ENCODE results near the gene NOX5. TPM values are rescaled to one million over a fixed set of nuclear protein-coding genes. Genes with fewer than 3 reads are reported as not detected.

The NOX5 gene
- total and polyA plus RNA-seq, 4 experiments from 2014 or later = 0.06 to 0.08 TPM; not detected in 2

DNA sequence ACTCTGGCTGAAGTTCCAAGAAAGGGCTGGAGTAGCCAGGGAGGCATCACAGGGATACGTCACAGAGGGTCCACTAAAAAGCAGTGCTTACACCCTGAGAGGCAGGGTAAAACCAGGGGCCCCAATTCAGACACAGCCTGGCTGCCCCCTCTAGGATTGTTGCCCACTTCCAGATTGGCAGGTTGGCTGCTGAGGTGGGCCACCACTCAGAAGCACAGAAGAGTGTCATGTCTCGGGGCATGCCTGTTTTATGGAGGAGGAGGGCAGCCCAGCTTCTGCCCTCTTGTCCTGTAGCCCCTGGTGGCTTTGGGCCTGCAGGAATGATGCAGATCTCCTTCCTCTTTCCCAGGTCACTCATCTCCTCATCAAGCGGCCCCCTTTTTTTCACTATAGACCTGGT, 24.0 kb downstream of the NOX5 start:
- H3K36me3 Mint-ChIP-seq = no peaks in the 10 kb centered on the region
- Histone ChIP-seq H3K9me3 (ENCODE audit: control insufficient read depth in 1 of 2, low read length in 2 of 2) (no peaks in the 10 kb centered on the region), H3K4me3 (ENCODE audit: low read length in 2 of 2) (no peak overlapping the region), H3K36me3 (ENCODE audit: insufficient read depth, low read length) (no peaks in the 10 kb centered on the region), H3K4me1 (ENCODE audit: insufficient read depth, low read length) (no peaks in the 10 kb centered on the region), H3K27ac (ENCODE audit: low read depth, low read length) (no peak overlapping the region), H3K27me3 (ENCODE audit: insufficient read depth, low read length) (no peaks in the 10 kb centered on the region)
- ChIA-PET POLR2A (ENCODE audit: partially characterized antibody) (no interaction called here), CTCF (ENCODE audit: partially characterized antibody) (no interaction called here)
- H3K4me1 Mint-ChIP-seq = no peaks in the 10 kb centered on the region
- peaks cover 12 to 15% of the 10 kb centered on the region in 2 donors for H3K27me3 Mint-ChIP-seq
- intact Hi-C loops (cut with micrococcal nuclease) = no loop called here
- H3K9me3 Mint-ChIP-seq = no peaks in the 10 kb centered on the region
- H3K27ac Mint-ChIP-seq = no peak overlapping the region
- no peak overlapping the region for H3K4me3 Mint-ChIP-seq
- no peak for DNase-seq

DNA sequence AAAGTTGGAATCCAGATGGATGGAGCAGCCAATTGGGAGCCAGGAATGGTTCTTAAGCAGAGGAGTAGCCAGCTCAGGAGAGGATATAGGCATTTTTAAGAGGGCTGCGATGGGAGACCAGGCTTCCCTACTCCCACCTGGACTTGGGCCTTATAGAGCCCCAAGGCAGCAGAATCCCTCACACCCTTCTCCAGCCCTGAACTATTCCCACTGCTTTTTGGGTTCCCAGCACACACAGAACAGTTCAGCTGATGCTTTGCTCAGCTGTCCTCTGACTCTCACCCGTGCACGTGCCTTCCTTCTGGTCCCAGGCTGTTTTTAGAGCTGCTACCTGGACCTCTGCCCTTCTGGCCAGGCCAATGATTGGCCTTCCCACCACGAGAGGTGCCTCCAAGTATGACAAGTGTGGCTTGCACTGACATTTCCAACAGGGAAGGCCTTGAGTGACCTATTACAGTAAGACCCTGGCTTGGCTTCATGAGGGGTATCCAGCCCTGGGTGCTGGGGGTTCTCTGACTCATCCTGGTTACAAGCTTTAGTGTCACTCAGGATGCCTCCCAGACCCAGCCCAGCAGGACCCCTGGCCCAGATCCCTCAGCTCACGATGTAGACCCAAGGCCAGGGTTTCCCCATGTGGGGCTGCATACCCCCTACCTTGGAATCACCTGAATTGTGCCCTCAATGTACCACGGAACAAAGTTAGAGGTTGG, 25.2 kb downstream of the NOX5 start:
- Mint-ChIP-seq H3K27ac (no peak overlapping the region), H3K4me3 (no peak overlapping the region), H3K9me3 (no peaks in the 10 kb centered on the region), H3K4me1 (no peaks in the 10 kb centered on the region), H3K36me3 (no peaks in the 10 kb centered on the region), H3K27me3 (peaks cover 10 to 11% of the 10 kb centered on the region in 2 donors)
- POLR2A ChIA-PET (ENCODE audit: partially characterized antibody) = no interaction called here
- Histone ChIP-seq H3K27ac (ENCODE audit: low read depth, low read length) (no peak overlapping the region), H3K4me1 (ENCODE audit: insufficient read depth, low read length) (no peaks in the 10 kb centered on the region), H3K9me3 (ENCODE audit: control insufficient read depth in 1 of 2, low read length in 2 of 2) (no peaks in the 10 kb centered on the region), H3K27me3 (ENCODE audit: insufficient read depth, low read length) (no peaks in the 10 kb centered on the region), H3K36me3 (ENCODE audit: insufficient read depth, low read length) (no peaks in the 10 kb centered on the region), H3K4me3 (ENCODE audit: low read length in 2 of 2) (no peak overlapping the region)
- intact Hi-C loops (cut with micrococcal nuclease) = no loop called here
- CTCF ChIA-PET (ENCODE audit: partially characterized antibody) = no interaction called here
- DNase-seq = no peak

DNA sequence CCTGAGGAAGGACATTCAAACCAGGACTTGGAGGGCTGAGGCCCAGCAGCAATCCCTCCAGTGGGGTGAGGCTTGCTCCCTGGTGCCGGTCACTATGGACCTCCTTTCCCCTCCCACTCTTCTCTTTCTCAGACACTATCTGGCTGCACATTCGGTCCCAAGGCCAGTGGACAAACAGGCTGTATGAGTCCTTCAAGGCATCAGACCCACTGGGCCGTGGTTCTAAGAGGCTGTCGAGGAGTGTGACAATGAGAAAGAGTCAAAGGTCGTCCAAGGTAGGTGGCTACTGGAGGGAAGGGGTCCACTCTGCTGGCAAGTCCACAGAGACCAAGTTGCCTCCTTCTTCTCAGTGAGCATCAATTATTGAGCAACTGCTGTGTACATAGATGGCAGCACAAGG, 28.0 kb downstream of the NOX5 start:
- no peak overlapping the region for H3K4me3 ChIP-seq (ENCODE audit: low read length in 2 of 2)
- Mint-ChIP-seq H3K36me3 (no peaks in the 10 kb centered on the region), H3K9me3 (no peaks in the 10 kb centered on the region), H3K4me3 (no peak overlapping the region), H3K27me3 (peaks cover 2% of the 10 kb centered on the region in 2 donors), H3K4me1 (no peaks in the 10 kb centered on the region), H3K27ac (no peak overlapping the region)
- H3K4me1 ChIP-seq (ENCODE audit: insufficient read depth, low read length) = no peaks in the 10 kb centered on the region
- H3K27me3 ChIP-seq (ENCODE audit: insufficient read depth, low read length) = no peaks in the 10 kb centered on the region
- H3K9me3 ChIP-seq (ENCODE audit: control insufficient read depth in 1 of 2, low read length in 2 of 2) = no peaks in the 10 kb centered on the region
- POLR2A ChIA-PET (ENCODE audit: partially characterized antibody) = no interaction called here
- no peak overlapping the region for H3K27ac ChIP-seq (ENCODE audit: low read depth, low read length)
- CTCF ChIA-PET (ENCODE audit: partially characterized antibody) = interaction anchor here (1.4 kb wide), 1 partner anchor 17 kb away, joined by 3 read pairs; no protein-coding TSS in a partner anchor
- no peak for DNase-seq
- intact Hi-C loops (cut with micrococcal nuclease) = no loop called here
- no peaks in the 10 kb centered on the region for H3K36me3 ChIP-seq (ENCODE audit: insufficient read depth, low read length)

DNA sequence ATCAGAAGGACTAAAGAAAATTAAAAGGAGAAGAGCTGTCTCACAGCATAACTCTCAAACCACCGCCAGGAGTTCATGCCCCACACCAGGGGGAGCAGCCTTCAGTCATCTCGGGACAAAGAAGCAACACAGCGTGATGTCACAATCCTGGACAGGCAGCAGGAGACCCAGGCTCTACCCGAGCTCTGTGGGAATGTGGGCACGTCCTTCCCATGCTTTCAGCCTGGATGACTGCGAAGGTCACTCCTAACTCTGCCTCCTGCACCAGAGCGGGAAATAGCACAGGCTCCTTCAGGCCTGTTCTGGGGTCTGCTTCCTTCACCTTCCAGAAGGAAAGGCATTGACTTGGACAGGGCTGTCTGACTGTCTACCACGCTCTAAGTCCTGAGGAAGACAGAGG, 31.3 kb downstream of the NOX5 start:
- no peak overlapping the region for H3K4me3 Mint-ChIP-seq
- no peaks in the 10 kb centered on the region for H3K36me3 Mint-ChIP-seq
- no peaks in the 10 kb centered on the region for H3K9me3 Mint-ChIP-seq
- ChIA-PET POLR2A (ENCODE audit: partially characterized antibody) (no interaction called here), CTCF (ENCODE audit: partially characterized antibody) (no interaction called here)
- Histone ChIP-seq H3K27me3 (ENCODE audit: insufficient read depth, low read length) (no peaks in the 10 kb centered on the region), H3K4me3 (ENCODE audit: low read length in 2 of 2) (no peak overlapping the region), H3K36me3 (ENCODE audit: insufficient read depth, low read length) (no peaks in the 10 kb centered on the region), H3K9me3 (ENCODE audit: control insufficient read depth in 1 of 2, low read length in 2 of 2) (no peaks in the 10 kb centered on the region), H3K4me1 (ENCODE audit: insufficient read depth, low read length) (no peaks in the 10 kb centered on the region), H3K27ac (ENCODE audit: low read depth, low read length) (no peak overlapping the region)
- H3K4me1 Mint-ChIP-seq = no peaks in the 10 kb centered on the region
- intact Hi-C loops (cut with micrococcal nuclease) = no loop called here
- H3K27me3 Mint-ChIP-seq = peaks cover 0 to 5% of the 10 kb centered on the region in 2 donors
- no peak overlapping the region for H3K27ac Mint-ChIP-seq
- DNase-seq = no peak

DNA sequence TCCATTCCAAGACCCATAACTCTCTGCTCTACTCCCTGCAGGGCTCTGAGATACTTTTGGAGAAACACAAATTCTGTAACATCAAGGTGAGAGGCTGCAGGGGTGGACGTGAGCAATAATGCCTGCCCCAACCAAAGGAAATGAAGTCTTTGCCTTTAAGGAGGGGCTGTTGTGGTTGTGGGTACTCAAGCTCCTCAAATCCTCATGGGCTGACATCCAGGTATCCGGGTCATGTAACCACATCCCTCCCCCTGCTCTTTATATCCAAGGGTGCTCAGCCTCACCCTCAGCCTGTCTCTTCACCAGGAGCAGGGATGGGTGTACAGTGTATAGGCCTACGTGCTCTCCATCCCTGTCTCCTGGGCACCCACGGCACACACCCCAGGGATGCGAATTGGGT, 32.3 kb downstream of the NOX5 start:
- POLR2A ChIA-PET (ENCODE audit: partially characterized antibody) = no interaction called here
- no peak overlapping the region for H3K27ac ChIP-seq (ENCODE audit: low read depth, low read length)
- CTCF ChIA-PET (ENCODE audit: partially characterized antibody) = interaction anchor here (0.7 kb wide), 1 partner anchor 11 kb away, joined by 4 read pairs; no protein-coding TSS in a partner anchor
- Mint-ChIP-seq H3K27me3 (peaks cover 0 to 5% of the 10 kb centered on the region in 2 donors), H3K27ac (no peak overlapping the region), H3K36me3 (no peaks in the 10 kb centered on the region), H3K9me3 (no peaks in the 10 kb centered on the region), H3K4me1 (no peaks in the 10 kb centered on the region), H3K4me3 (no peak overlapping the region)
- no peaks in the 10 kb centered on the region for H3K9me3 ChIP-seq (ENCODE audit: control insufficient read depth in 1 of 2, low read length in 2 of 2)
- H3K27me3 ChIP-seq (ENCODE audit: insufficient read depth, low read length) = no peaks in the 10 kb centered on the region
- H3K4me1 ChIP-seq (ENCODE audit: insufficient read depth, low read length) = no peaks in the 10 kb centered on the region
- no peak overlapping the region for H3K4me3 ChIP-seq (ENCODE audit: low read length in 2 of 2)
- intact Hi-C loops (cut with micrococcal nuclease) = no loop called here
- no peaks in the 10 kb centered on the region for H3K36me3 ChIP-seq (ENCODE audit: insufficient read depth, low read length)
- DNase-seq = no peak

DNA sequence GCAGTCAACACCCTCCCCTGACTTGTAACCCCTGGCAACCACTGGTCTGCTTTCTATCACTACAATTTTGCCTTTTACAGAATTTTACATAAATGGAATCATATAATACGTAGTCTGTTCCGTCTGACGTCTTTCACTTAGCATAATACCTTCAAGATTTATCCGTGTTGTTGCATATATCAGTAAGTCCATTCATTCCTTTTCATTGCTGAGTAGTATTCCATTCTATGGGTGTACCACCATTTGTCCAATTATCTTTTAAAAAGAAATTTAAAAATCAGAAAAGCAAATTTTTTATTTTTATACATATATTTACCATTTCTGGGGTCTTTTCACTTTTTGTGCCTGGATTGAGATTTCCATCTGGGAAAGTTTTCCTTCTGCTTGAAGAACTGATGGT, 35.5 kb downstream of the NOX5 start:
- Histone ChIP-seq H3K27ac (ENCODE audit: low read depth, low read length) (no peak overlapping the region), H3K27me3 (ENCODE audit: insufficient read depth, low read length) (no peaks in the 10 kb centered on the region), H3K36me3 (ENCODE audit: insufficient read depth, low read length) (no peaks in the 10 kb centered on the region), H3K9me3 (ENCODE audit: control insufficient read depth in 1 of 2, low read length in 2 of 2) (no peaks in the 10 kb centered on the region), H3K4me1 (ENCODE audit: insufficient read depth, low read length) (no peaks in the 10 kb centered on the region), H3K4me3 (ENCODE audit: low read length in 2 of 2) (no peak overlapping the region)
- Mint-ChIP-seq H3K27ac (no peak overlapping the region), H3K9me3 (no peaks in the 10 kb centered on the region), H3K27me3 (peaks cover 3 to 10% of the 10 kb centered on the region in 2 donors), H3K36me3 (no peaks in the 10 kb centered on the region), H3K4me1 (no peaks in the 10 kb centered on the region), H3K4me3 (no peak overlapping the region)
- intact Hi-C loops (cut with micrococcal nuclease) = no loop called here
- ChIA-PET POLR2A (ENCODE audit: partially characterized antibody) (no interaction called here), CTCF (ENCODE audit: partially characterized antibody) (no interaction called here)
- DNase-seq = no peak

DNA sequence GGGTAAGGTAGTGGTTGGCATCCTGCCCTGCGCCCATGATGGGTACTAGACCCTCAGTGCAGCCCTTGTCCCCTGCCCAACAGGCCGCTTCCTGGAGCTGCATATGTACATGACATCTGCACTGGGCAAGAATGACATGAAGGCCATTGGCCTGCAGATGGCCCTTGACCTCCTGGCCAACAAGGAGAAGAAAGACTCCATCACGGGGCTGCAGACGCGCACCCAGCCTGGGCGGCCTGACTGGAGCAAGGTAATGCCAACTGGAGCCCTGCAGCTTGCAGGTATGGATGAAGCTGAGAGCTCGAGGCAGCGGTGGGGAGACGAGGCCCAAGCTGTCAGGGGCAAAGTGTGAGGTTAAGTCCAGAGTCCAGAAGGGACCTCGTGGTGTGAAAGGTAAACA, 40.8 kb downstream of the NOX5 start:
- Histone ChIP-seq H3K27me3 (ENCODE audit: insufficient read depth, low read length) (no peaks in the 10 kb centered on the region), H3K36me3 (ENCODE audit: insufficient read depth, low read length) (no peaks in the 10 kb centered on the region), H3K4me1 (ENCODE audit: insufficient read depth, low read length) (peaks cover 16% of the 10 kb centered on the region), H3K27ac (ENCODE audit: low read depth, low read length) (no peak overlapping the region), H3K4me3 (ENCODE audit: low read length in 2 of 2) (no peak overlapping the region), H3K9me3 (ENCODE audit: control insufficient read depth in 1 of 2, low read length in 2 of 2) (no peaks in the 10 kb centered on the region)
- H3K4me3 Mint-ChIP-seq = no peak overlapping the region
- H3K36me3 Mint-ChIP-seq = no peaks in the 10 kb centered on the region
- H3K9me3 Mint-ChIP-seq = no peaks in the 10 kb centered on the region
- DNase-seq = no peak
- peaks cover 4 to 8% of the 10 kb centered on the region in 2 donors for H3K27me3 Mint-ChIP-seq
- H3K4me1 Mint-ChIP-seq = peaks cover 11 to 20% (median 13%) of the 10 kb centered on the region in 4 donors
- no peak overlapping the region for H3K27ac Mint-ChIP-seq
- CTCF ChIA-PET (ENCODE audit: partially characterized antibody) = interaction anchor here (2.0 to 5.7 kb wide), 2 partner anchors 210 to 338 kb away, joined by 7 to 100 read pairs; no protein-coding TSS in a partner anchor
- POLR2A ChIA-PET (ENCODE audit: partially characterized antibody) = no interaction called here
- intact Hi-C loops (cut with micrococcal nuclease) = no loop called here

Data from CD4-positive, alpha-beta memory T cell (primary cell).